Karpas-422 (cell line): Measurements from ENCODE around the gene RLBP1. TPM values are rescaled to one million over a fixed set of nuclear protein-coding genes. Genes with fewer than 3 reads are reported as not detected.
"Not testable (repeated sequence)": the region's sequence is repeated elsewhere in the genome, so short reads cannot be mapped to it uniquely, and the experiment has no call there.

Source experiments
- DNase-seq: peaks from one replicate; pipeline ENCODE4 v3.0.0-alpha.2; 2015
- H2AFZ ChIP-seq: fragments of 200-600 bp; sonication (generic); 2 replicates; pipeline ENCODE4 v1.6.1; 2014; ENCODE audit warnings: antibody characterized with exemption, low read length, mixed read lengths
- H3K27ac ChIP-seq: fragments of 200-600 bp; sonication (generic); 2 replicates; pipeline ENCODE4 v1.5.1; 2014; ENCODE audit warnings: mild to moderate bottlenecking, low read length, moderate library complexity
- H3K27me3 ChIP-seq: fragments of 200-600 bp; sonication (generic); 2 replicates; pipeline ENCODE4 v1.6.1; 2014; ENCODE audit warnings: low read length, mixed read lengths
- H3K36me3 ChIP-seq: fragments of 200-600 bp; sonication (generic); 2 replicates; pipeline ENCODE4 v1.6.1; 2014; ENCODE audit warnings: low read length, mixed read lengths; ENCODE audit not compliant: insufficient read depth
- H3K4me1 ChIP-seq: fragments of 200-600 bp; sonication (generic); 2 replicates; pipeline ENCODE4 v1.6.1; 2014; ENCODE audit warnings: mild to moderate bottlenecking, low read length, mixed read lengths
- H3K4me2 ChIP-seq: fragments of 200-600 bp; sonication (generic); 2 replicates; pipeline ENCODE4 v1.6.1; 2014; ENCODE audit warnings: low read length, low read depth, mild to moderate bottlenecking; ENCODE audit not compliant: poor library complexity, severe bottlenecking
- H3K4me3 ChIP-seq: fragments of 200-600 bp; sonication (generic); 2 replicates; pipeline ENCODE4 v1.5.1; 2014; ENCODE audit warnings: mild to moderate bottlenecking, antibody characterized with exemption, low read length, mixed read lengths
- H3K79me2 ChIP-seq: fragments of 200-600 bp; sonication (generic); 2 replicates; pipeline ENCODE4 v1.6.1; 2014; ENCODE audit warnings: mild to moderate bottlenecking, low read length, mixed read lengths
- H3K9ac ChIP-seq: fragments of 200-600 bp; sonication (generic); 2 replicates; pipeline ENCODE4 v1.6.0; 2014; ENCODE audit warnings: low read length
- H3K9me2 ChIP-seq: fragments of 200-600 bp; sonication (generic), shearing (Covaris generic); replicated peaks from 2 replicates; pipeline ENCODE4 v1.6.0; 2014; ENCODE audit warnings: mild to moderate bottlenecking, low read length, moderate library complexity; ENCODE audit not compliant: insufficient read depth
- H3K9me3 ChIP-seq: fragments of 300-700, 200-600 bp; sonication (generic); 2 replicates; pipeline ENCODE4 v1.6.1; 2014; ENCODE audit warnings: low read length, mixed read lengths
- H4K20me1 ChIP-seq: fragments of 200-600 bp; sonication (generic); 2 replicates; pipeline ENCODE4 v1.6.1; 2014; ENCODE audit warnings: mild to moderate bottlenecking, antibody characterized with exemption, low read length, low read depth; ENCODE audit not compliant: insufficient read depth
- total RNA-seq: library from RNA; depleted of rRNA; stranded (reverse); fragments of >200 nt; shearing (Covaris generic); gene quantifications from 2 replicates; pipeline ENCODE4 v1.2.3, GENCODE V29; 2014; ENCODE audit warnings: low replicate concordance

RLBP1 gene
- total RNA-seq, 1 experiment from 2014 or later = not detected

DNA sequence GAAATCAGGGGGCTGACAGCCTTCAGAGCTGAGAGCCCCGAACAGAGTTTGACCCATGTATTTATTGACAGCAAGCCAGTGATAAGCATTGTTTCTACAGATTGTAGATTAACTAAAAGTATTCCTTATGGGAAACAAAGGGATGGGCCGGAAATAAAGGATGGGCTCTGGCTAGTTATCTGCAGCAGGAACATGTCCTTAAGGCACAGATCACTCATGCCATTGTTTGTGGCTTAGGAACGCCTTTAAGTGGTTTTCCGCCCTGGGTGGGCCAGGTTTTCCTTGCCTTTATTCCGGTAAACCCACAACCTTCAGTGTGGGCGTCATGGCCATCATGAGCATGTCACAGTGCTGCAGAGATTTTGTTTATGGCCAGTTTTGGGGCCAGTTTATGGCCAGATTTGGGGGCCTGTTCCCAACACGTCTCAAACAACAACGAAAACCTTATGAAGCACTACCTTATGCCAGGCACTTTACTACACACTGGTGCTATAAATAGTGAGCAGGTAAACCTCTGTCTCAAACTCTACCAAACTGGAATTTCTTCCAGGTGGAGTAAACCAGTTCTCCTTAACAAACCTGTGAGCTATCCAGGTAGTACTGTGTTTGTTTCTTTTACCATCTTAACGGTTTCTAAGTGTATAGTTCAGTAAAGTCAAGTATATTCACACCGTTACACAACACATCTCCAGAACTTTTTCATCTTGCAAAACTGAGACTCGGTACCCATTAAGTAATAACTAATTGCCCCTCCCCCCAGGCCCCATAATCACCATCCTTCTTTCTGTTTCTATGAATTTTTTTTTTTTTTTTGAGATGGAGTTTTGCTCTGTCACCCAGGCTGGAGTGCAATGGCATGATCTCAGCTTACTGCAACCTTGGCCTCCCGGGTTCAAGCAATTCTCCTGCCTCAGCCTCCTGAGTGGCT lies 18.8 kb upstream of the RLBP1 start:
- not testable (repeated sequence) for H4K20me1 ChIP-seq, H3K4me2 ChIP-seq, H3K9me3 ChIP-seq, H3K9me2 ChIP-seq, H2AFZ ChIP-seq, H3K4me1 ChIP-seq, H3K9ac ChIP-seq, H3K27me3 ChIP-seq, DNase-seq, H3K4me3 ChIP-seq, H3K27ac ChIP-seq, H3K36me3 ChIP-seq
- peaks cover 12% of the 10 kb centered on the region for H3K79me2 ChIP-seq

- Histone ChIP-seq H3K9me2 (no peaks in the 10 kb centered on the region), H3K4me1 (no peaks in the 10 kb centered on the region), H3K36me3 (no peaks in the 10 kb centered on the region), H2AFZ (no peak overlapping the region), H3K4me3 (no peak overlapping the region), H3K79me2 (no peaks in the 10 kb centered on the region), H4K20me1 (no peaks in the 10 kb centered on the region), H3K27ac (no peak overlapping the region), H3K4me2 (no peak overlapping the region), H3K27me3 (no peaks in the 10 kb centered on the region), H3K9me3 (no peaks in the 10 kb centered on the region), H3K9ac (no peak overlapping the region)
- DNase-seq = no peak
Measured at GRCh38 chr15:89231832-89232231, 10.5 kb upstream of the RLBP1 start.

DNA sequence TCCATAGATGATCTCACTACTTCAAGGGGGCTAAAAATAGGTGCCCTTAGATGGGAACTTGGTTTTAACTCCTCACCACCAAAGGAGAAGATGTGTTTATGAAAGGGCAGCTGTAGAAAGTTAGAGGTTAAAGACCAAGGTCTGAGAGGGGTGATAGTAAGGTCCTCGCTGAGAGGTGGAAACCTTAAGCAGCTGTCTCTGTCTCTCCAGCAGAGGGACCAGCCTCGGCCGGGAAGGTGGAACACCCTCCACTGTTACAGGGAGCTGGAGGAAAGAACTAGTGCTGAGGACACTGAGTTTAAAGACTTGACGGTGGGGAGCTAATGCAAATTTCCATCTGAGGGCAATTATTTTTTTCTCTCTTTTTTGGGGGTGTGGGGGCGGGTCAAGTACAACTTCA lies 8.9 kb upstream of the RLBP1 start:
- H3K27ac ChIP-seq = no peak overlapping the region
- no peak overlapping the region for H3K9ac ChIP-seq
- no peaks in the 10 kb centered on the region for H3K79me2 ChIP-seq
- no peaks in the 10 kb centered on the region for H4K20me1 ChIP-seq
- no peaks in the 10 kb centered on the region for H3K9me3 ChIP-seq
- no peak overlapping the region for H3K4me3 ChIP-seq
- no peak overlapping the region for H2AFZ ChIP-seq
- H3K4me1 ChIP-seq = no peaks in the 10 kb centered on the region
- no peaks in the 10 kb centered on the region for H3K27me3 ChIP-seq
- H3K9me2 ChIP-seq = no peaks in the 10 kb centered on the region
- no peaks in the 10 kb centered on the region for H3K36me3 ChIP-seq
- DNase-seq = no peak
- H3K4me2 ChIP-seq = no peak overlapping the region

DNA sequence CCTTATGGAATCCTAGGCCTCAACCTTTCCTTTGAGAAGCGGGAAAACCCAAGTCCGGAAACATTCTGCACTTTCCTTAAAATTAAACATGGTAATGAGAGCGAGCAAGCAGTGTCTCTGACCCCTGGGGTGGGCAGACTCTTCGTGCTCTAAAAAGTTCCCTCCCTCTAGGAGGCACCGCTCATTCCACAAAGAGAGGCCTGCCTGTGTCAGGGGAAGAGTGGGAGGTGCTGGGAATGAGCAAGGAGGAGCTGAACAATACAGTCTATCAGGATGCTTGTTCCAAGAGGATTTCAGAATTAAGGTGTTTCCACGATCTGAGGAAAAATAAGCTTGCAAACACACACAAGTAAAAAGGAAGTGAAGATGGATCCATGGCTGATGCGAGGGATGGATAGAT lies 6.0 kb upstream of the RLBP1 start:
- Histone ChIP-seq H2AFZ (no peak overlapping the region), H3K36me3 (no peaks in the 10 kb centered on the region), H3K4me3 (no peak overlapping the region), H3K9me3 (no peaks in the 10 kb centered on the region), H4K20me1 (no peaks in the 10 kb centered on the region), H3K4me2 (no peak overlapping the region), H3K27me3 (no peaks in the 10 kb centered on the region), H3K9ac (no peak overlapping the region), H3K79me2 (no peaks in the 10 kb centered on the region), H3K27ac (no peak overlapping the region), H3K9me2 (no peaks in the 10 kb centered on the region), H3K4me1 (no peaks in the 10 kb centered on the region)
- DNase-seq = no peak

DNA sequence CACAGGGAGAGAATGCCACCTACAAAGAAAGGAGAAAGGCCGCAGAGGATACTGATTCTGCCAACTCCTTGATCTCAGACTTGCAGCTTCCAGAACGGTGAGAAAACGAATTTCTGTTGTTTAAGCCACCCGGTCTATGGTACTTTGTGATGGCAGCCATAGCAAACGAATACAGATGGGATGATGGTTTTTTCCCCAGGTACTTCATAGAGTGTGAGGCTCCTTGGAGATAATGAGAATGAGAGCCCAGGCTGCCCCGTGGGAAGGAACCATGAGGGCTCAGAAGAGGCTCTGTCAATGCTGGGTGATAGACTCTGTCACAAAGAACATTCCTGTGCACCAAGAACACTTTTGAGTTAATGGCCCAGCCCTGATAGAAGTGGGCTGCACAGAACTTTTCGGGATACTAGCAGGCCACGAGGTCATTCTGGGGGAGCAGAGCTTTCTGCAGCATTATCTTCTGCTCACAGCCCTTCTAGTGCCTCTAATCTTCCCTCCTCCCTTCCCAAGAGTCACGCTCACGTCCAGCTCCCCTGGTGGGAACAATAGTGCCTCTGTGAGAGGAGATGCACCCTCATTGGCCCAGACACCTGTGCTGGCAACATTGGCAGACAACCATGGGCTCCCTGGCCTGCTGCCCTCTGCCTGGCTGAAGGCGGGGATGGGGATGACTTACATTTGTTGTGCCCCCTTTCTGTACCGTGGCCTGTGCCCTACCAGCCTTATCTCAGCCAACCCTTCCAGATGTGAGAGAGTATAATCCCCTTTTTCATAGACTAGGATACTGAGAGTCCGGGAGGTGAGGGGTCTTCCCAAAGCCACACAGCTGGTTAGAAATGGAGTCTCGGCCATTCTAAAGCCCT lies 5.2 kb upstream of the RLBP1 start:
- Histone ChIP-seq H3K27ac (no peak overlapping the region), H4K20me1 (no peaks in the 10 kb centered on the region), H3K27me3 (no peaks in the 10 kb centered on the region), H2AFZ (no peak overlapping the region), H3K4me1 (no peaks in the 10 kb centered on the region), H3K9me3 (no peaks in the 10 kb centered on the region), H3K4me2 (no peak overlapping the region), H3K4me3 (no peak overlapping the region), H3K79me2 (no peaks in the 10 kb centered on the region), H3K9me2 (no peaks in the 10 kb centered on the region), H3K9ac (no peak overlapping the region), H3K36me3 (no peaks in the 10 kb centered on the region)
- no peak for DNase-seq

DNA sequence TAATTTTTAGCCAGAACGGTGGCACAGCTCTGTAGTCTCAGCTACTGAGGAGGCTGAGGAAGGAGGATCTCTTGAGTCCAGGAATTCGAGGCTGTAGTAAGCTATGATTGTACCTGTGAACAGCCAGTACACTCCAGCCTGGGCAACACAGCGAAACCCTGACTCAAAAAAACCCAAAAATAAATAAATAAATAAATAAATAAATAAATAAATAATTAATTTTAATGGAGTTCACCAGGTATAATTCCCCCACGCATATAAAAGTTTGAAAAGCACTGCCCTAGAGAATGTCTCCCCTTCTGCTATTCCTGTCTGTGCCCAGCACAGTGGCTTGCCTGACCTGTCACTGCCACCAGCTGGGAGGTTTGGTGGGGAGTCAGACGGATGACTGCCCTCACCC lies 4.2 kb upstream of the RLBP1 start:
- Histone ChIP-seq H3K9me3 (no peaks in the 10 kb centered on the region), H3K27ac (no peak overlapping the region), H3K9me2 (no peaks in the 10 kb centered on the region), H3K4me1 (no peaks in the 10 kb centered on the region), H3K4me2 (no peak overlapping the region), H3K79me2 (no peaks in the 10 kb centered on the region), H3K9ac (no peak overlapping the region), H2AFZ (no peak overlapping the region), H3K27me3 (no peaks in the 10 kb centered on the region), H3K4me3 (no peak overlapping the region), H3K36me3 (no peaks in the 10 kb centered on the region), H4K20me1 (no peaks in the 10 kb centered on the region)
- DNase-seq = no peak

- no peak overlapping the region for H3K4me3 ChIP-seq
- H2AFZ ChIP-seq = no peak overlapping the region
- H3K36me3 ChIP-seq = no peaks in the 10 kb centered on the region
- no peaks in the 10 kb centered on the region for H3K9me2 ChIP-seq
- no peak for DNase-seq
- H3K4me2 ChIP-seq = no peak overlapping the region
- no peaks in the 10 kb centered on the region for H3K79me2 ChIP-seq
- no peaks in the 10 kb centered on the region for H3K9me3 ChIP-seq
- no peaks in the 10 kb centered on the region for H3K27me3 ChIP-seq
- no peaks in the 10 kb centered on the region for H3K4me1 ChIP-seq
- H4K20me1 ChIP-seq = no peaks in the 10 kb centered on the region
- H3K27ac ChIP-seq = no peak overlapping the region
- no peak overlapping the region for H3K9ac ChIP-seq
Measured at GRCh38 chr15:89218531-89218930, 2.8 kb downstream of the RLBP1 start.

DNA sequence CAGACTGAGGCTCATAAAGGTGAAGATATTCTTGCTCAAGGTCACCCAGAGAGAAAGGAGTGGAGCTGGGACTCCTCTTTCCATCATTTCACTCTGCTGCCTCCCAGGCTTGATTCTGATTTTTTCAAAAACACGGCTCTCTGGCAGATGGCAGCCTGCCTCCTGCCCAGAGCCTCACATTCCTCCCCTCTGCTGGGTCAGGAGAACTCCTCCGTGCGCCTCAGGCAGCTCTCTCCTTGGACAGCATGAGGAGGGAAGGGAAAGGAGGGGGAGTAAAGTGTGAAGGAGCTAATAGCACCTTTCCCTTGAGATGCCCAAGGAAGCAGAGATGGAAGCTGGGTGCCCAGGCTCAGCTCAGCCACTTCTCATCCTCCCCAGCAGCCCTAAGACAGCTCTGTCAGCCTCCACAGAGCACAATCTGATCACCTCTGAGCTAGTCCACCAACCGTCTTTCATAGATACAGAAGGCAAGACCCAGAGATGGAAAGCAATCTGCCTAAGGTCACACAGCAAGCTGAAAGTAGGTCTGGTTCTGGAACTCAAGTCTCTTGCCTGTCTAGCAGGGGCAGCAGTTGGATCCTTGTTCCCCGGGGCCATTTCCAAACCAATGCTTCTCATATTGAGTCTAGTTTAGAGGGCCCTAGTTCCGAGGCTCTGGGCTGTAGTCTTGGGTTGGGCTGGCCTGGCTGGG lies 3.5 kb downstream of the RLBP1 start:
- Histone ChIP-seq H3K4me2 (no peak overlapping the region), H3K36me3 (no peaks in the 10 kb centered on the region), H3K4me3 (no peak overlapping the region), H3K9me3 (no peaks in the 10 kb centered on the region), H3K27ac (no peak overlapping the region), H3K27me3 (no peaks in the 10 kb centered on the region), H4K20me1 (no peaks in the 10 kb centered on the region), H3K9ac (no peak overlapping the region), H2AFZ (no peak overlapping the region), H3K79me2 (no peaks in the 10 kb centered on the region), H3K9me2 (no peaks in the 10 kb centered on the region), H3K4me1 (no peaks in the 10 kb centered on the region)
- DNase-seq = no peak
